Measurements from ENCODE around the gene YPEL4. TPM values are rescaled to one million over a fixed set of nuclear protein-coding genes. Genes with fewer than 3 reads are reported as not detected.
A peak's percentile ranks its signal among the peaks of the same experiment; 100 is the strongest.

Gene YPEL4
- total and polyA plus RNA-seq, 4 experiments from 2014 or later: 0.23 to 12.6 (median 11.8) TPM; not detected in 1

DNA sequence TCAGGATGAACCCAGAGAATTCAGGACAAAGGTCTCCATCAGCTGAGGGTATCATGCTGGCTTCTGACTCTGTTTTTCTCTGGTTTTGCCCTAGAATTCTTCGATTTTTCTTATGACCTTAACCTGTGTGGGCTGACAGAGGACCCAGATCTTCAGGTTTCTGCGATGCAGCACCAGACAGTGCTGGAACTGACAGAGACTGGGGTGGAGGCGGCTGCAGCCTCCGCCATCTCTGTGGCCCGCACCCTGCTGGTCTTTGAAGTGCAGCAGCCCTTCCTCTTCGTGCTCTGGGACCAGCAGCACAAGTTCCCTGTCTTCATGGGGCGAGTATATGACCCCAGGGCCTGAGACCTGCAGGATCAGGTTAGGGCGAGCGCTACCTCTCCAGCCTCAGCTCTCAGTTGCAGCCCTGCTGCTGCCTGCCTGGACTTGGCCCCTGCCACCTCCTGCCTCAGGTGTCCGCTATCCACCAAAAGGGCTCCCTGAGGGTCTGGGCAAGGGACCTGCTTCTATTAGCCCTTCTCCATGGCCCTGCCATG lies 35.4 kb downstream of the YPEL4 start:
- Mint-ChIP-seq H3K36me3 (no peaks in the 10 kb centered on the region), H3K27ac (no peak overlapping the region), H3K27me3 (peaks cover 7 to 16% of the 10 kb centered on the region in 2 donors), H3K4me3 (no peak overlapping the region), H3K4me1 (no peaks in the 10 kb centered on the region), H3K9me3 (peaks cover 0 to 9% (median 3%) of the 10 kb centered on the region in 8 donors)
- ChIA-PET POLR2A (ENCODE audit: partially characterized antibody) (no interaction called here), CTCF (ENCODE audit: partially characterized antibody) (interaction anchor here (1.4 kb wide), 1 partner anchor 8 kb away, joined by 3 read pairs; no protein-coding TSS in a partner anchor)
- Histone ChIP-seq H3K9me3 (ENCODE audit: control insufficient read depth in 1 of 2, low read length in 2 of 2) (no peaks in the 10 kb centered on the region), H3K27me3 (ENCODE audit: insufficient read depth, low read length) (no peaks in the 10 kb centered on the region), H3K36me3 (ENCODE audit: insufficient read depth, low read length) (no peaks in the 10 kb centered on the region), H3K4me1 (ENCODE audit: insufficient read depth, low read length) (no peaks in the 10 kb centered on the region), H3K4me3 (ENCODE audit: low read length in 2 of 2) (no peak overlapping the region), H3K27ac (ENCODE audit: low read depth, low read length) (no peak overlapping the region)
- DNase-seq: no peak
- intact Hi-C loops (cut with micrococcal nuclease): no loop called here

DNA sequence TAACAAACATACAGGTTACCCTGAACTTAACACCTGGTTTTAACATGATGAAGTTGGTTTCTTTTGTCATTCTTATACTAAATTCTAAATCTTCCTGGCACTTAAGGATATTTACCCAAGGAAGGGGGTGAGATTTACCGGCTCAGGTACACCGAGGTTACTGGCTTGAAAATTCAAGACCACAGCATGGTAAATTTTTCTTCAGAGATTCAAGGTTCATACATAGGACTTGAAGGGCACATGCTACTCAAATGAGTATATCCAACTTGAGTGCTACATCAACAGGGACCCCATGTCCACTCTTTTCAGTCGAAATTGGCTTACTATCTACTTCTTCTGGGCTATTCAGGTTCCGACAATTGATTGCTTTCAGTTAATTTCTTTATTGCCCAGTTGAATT lies 39.5 kb downstream of the YPEL4 start:
- H3K27ac Mint-ChIP-seq: no peak overlapping the region
- no peaks in the 10 kb centered on the region for H3K9me3 Mint-ChIP-seq
- Histone ChIP-seq H3K4me3 (ENCODE audit: low read length in 2 of 2) (no peak overlapping the region), H3K27me3 (ENCODE audit: insufficient read depth, low read length) (no peaks in the 10 kb centered on the region), H3K27ac (ENCODE audit: low read depth, low read length) (no peak overlapping the region), H3K4me1 (ENCODE audit: insufficient read depth, low read length) (no peaks in the 10 kb centered on the region), H3K36me3 (ENCODE audit: insufficient read depth, low read length) (no peaks in the 10 kb centered on the region), H3K9me3 (ENCODE audit: control insufficient read depth in 1 of 2, low read length in 2 of 2) (no peaks in the 10 kb centered on the region)
- intact Hi-C loops (cut with micrococcal nuclease): no loop called here
- ChIA-PET CTCF (ENCODE audit: partially characterized antibody) (interaction anchor here (0.8 to 1.1 kb wide), 2 partner anchors 31 to 117 kb away, joined by 3 to 6 read pairs; no protein-coding TSS in a partner anchor), POLR2A (ENCODE audit: partially characterized antibody) (no interaction called here)
- H3K4me3 Mint-ChIP-seq: no peak overlapping the region
- no peaks in the 10 kb centered on the region for H3K36me3 Mint-ChIP-seq
- no peak for DNase-seq
- H3K27me3 Mint-ChIP-seq: peaks cover 7 to 13% of the 10 kb centered on the region in 2 donors
- H3K4me1 Mint-ChIP-seq: no peaks in the 10 kb centered on the region

DNA sequence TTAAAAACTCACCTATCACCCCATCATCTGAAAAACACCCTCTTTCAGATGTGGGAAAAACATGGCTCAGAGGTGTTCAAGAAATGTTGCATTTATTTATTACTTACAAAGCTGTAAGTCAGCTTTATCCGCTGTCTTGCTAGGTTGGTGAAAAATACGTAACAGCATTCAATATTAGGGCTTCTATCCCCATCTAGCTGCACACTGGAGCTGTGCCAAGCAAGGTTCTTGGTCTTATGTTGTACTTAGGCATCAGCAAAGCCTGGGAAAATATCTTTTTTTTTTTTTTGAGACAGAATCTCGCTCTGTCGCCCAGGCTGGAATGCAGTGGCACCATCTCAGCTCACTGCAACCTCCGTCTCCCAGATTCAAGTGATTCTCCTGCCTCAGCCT lies 44.7 kb downstream of the YPEL4 start:
- Histone ChIP-seq H3K36me3 (ENCODE audit: insufficient read depth, low read length) (no peaks in the 10 kb centered on the region), H3K27me3 (ENCODE audit: insufficient read depth, low read length) (no peaks in the 10 kb centered on the region), H3K4me1 (ENCODE audit: insufficient read depth, low read length) (no peaks in the 10 kb centered on the region), H3K4me3 (ENCODE audit: low read length in 2 of 2) (no peak overlapping the region), H3K9me3 (ENCODE audit: control insufficient read depth in 1 of 2, low read length in 2 of 2) (no peaks in the 10 kb centered on the region), H3K27ac (ENCODE audit: low read depth, low read length) (no peak overlapping the region)
- ChIA-PET CTCF (ENCODE audit: partially characterized antibody) (interaction anchor here (0.8 to 1.3 kb wide), 3 partner anchors 23 to 37 kb away, joined by 3 to 6 read pairs (median 3); partner anchors contain the start of gene UBE2L6), POLR2A (ENCODE audit: partially characterized antibody) (no interaction called here)
- no peaks in the 10 kb centered on the region for H3K36me3 Mint-ChIP-seq
- no peak overlapping the region for H3K4me3 Mint-ChIP-seq
- H3K27ac Mint-ChIP-seq: no peak overlapping the region
- H3K9me3 Mint-ChIP-seq: no peaks in the 10 kb centered on the region
- no peaks in the 10 kb centered on the region for H3K4me1 Mint-ChIP-seq
- peaks cover 11% of the 10 kb centered on the region in 2 donors for H3K27me3 Mint-ChIP-seq
- intact Hi-C loops (cut with micrococcal nuclease): no loop called here
- DNase-seq: no peak

DNA sequence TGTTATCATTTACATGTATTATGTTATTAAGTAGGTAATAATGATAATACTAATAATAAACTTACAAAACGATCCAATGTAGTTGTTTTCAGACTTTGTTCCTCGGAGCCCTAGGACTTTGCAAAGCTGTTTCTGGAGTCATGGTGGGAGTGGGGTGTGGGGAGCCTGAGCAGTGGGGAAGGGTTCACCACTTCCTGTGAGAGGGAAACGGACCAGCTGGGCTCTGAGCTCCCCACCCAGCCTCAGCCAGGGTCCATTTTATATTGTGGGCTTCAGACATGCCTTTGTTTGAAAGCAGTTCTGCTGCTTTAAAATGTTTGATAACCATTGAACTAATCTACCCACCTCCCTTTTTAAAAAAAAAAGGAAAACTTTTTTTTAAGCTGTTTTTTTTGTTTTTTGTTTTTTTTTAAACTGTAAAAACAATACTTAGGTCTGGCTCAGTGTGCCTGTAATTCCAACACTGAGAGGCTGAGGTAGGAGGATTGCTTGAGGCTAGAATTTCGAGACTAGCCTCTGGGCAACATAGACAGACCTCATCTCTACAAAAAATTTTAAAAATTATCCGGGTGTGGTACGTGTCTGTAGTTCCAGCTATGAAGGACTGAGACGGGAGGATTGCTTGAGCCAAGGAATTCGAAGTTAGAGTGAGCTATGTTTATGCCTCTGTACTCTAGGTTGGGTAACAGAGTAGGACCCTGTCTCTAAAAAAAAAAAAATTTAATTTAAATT lies 45.2 kb downstream of the YPEL4 start:
- POLR2A ChIA-PET (ENCODE audit: partially characterized antibody): interaction anchor here (1.1 kb wide), 1 partner anchor 36 kb away, joined by 5 read pairs; the partner anchor contains the start of gene UBE2L6
- peaks cover 12 to 16% of the 10 kb centered on the region in 2 donors for H3K27me3 Mint-ChIP-seq
- no peak for DNase-seq

DNA sequence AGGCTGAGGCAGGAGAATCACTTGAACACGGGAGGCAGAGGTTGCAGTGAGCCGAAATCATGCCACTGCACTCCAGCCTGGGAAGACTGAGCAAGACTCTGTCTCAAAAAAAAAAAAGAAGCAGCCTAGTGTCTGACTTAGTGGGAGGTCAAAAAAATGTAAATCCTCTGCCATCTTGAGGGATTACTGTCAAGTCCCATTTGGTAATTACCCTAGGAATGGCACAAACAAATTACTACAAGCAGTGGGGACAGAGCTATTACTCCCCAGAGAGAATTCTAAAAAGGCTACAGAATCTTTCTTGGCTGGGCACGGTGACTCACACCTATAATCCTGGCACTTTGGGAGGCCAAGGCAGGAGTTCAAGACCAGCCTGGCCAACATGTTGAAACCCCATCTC lies 48.4 kb downstream of the YPEL4 start:
- no peak overlapping the region for H3K4me3 ChIP-seq (ENCODE audit: low read length in 2 of 2)
- intact Hi-C loops (cut with micrococcal nuclease): no loop called here
- Mint-ChIP-seq H3K4me3 (no peak overlapping the region), H3K27ac (no peak overlapping the region), H3K9me3 (no peaks in the 10 kb centered on the region), H3K27me3 (peaks cover 26 to 28% of the 10 kb centered on the region in 2 donors), H3K4me1 (no peaks in the 10 kb centered on the region), H3K36me3 (no peaks in the 10 kb centered on the region)
- H3K27ac ChIP-seq (ENCODE audit: low read depth, low read length): no peak overlapping the region
- H3K4me1 ChIP-seq (ENCODE audit: insufficient read depth, low read length): no peaks in the 10 kb centered on the region
- H3K36me3 ChIP-seq (ENCODE audit: insufficient read depth, low read length): no peaks in the 10 kb centered on the region
- no peaks in the 10 kb centered on the region for H3K9me3 ChIP-seq (ENCODE audit: control insufficient read depth in 1 of 2, low read length in 2 of 2)
- no peak for DNase-seq
- ChIA-PET CTCF (ENCODE audit: partially characterized antibody) (interaction anchor here (0.7 kb wide), 1 partner anchor 905 kb away, joined by 3 read pairs; no protein-coding TSS in a partner anchor), POLR2A (ENCODE audit: partially characterized antibody) (no interaction called here)
- peaks cover 11% of the 10 kb centered on the region for H3K27me3 ChIP-seq (ENCODE audit: insufficient read depth, low read length)

More for the DNA sequence above, 45.2 kb downstream of the YPEL4 start:
- no peaks in the 10 kb centered on the region for H3K36me3 Mint-ChIP-seq
- no peaks in the 10 kb centered on the region for H3K36me3 ChIP-seq (ENCODE audit: insufficient read depth, low read length)
- H3K4me1 Mint-ChIP-seq: no peaks in the 10 kb centered on the region
- H3K4me3 Mint-ChIP-seq: no peak overlapping the region
- no peaks in the 10 kb centered on the region for H3K9me3 Mint-ChIP-seq
- CTCF ChIA-PET (ENCODE audit: partially characterized antibody): interaction anchor here (0.8 to 1.3 kb wide), 3 partner anchors 22 to 37 kb away, joined by 3 to 6 read pairs (median 3); partner anchors contain the start of gene UBE2L6
- intact Hi-C loops (cut with micrococcal nuclease): no loop called here
- H3K4me1 ChIP-seq (ENCODE audit: insufficient read depth, low read length): no peaks in the 10 kb centered on the region
- no peak overlapping the region for H3K27ac ChIP-seq (ENCODE audit: low read depth, low read length)
- H3K4me3 ChIP-seq (ENCODE audit: low read length in 2 of 2): no peak overlapping the region
- peaks cover 6% of the 10 kb centered on the region for H3K27me3 ChIP-seq (ENCODE audit: insufficient read depth, low read length)
- H3K9me3 ChIP-seq (ENCODE audit: control insufficient read depth in 1 of 2, low read length in 2 of 2): no peaks in the 10 kb centered on the region
- H3K27ac Mint-ChIP-seq: peak overlapping the region in 1 of 7 donors; percentile 75

DNA sequence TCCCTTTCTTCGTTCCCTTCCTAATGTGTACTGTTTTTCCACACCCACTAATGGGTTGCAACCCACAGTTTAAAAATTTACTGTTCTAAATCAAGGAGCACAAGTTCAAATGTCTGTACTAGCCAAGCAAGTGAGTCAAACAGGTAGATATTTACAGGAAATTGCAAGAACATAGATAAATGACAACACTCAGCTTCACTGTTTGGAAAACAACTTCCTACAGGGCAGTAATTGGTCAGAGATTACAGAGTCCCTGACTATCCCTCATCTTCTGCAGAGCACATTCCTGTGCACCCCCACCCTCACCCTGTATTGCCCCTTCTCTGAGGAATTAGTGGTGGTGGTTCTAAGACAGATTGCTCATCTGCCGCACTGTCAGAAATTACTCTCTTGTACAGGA lies 50.3 kb downstream of the YPEL4 start:
- ChIA-PET CTCF (ENCODE audit: partially characterized antibody) (interaction anchor here (1.2 kb wide), 1 partner anchor 105 kb away, joined by 3 read pairs; no protein-coding TSS in a partner anchor), POLR2A (ENCODE audit: partially characterized antibody) (no interaction called here)
- intact Hi-C loops (cut with micrococcal nuclease): no loop called here
- Histone ChIP-seq H3K27me3 (ENCODE audit: insufficient read depth, low read length) (peaks cover 11% of the 10 kb centered on the region), H3K27ac (ENCODE audit: low read depth, low read length) (no peak overlapping the region), H3K4me1 (ENCODE audit: insufficient read depth, low read length) (no peaks in the 10 kb centered on the region), H3K9me3 (ENCODE audit: control insufficient read depth in 1 of 2, low read length in 2 of 2) (no peaks in the 10 kb centered on the region), H3K36me3 (ENCODE audit: insufficient read depth, low read length) (no peaks in the 10 kb centered on the region), H3K4me3 (ENCODE audit: low read length in 2 of 2) (no peak overlapping the region)
- Mint-ChIP-seq H3K27ac (no peak overlapping the region), H3K27me3 (peaks cover 25 to 36% of the 10 kb centered on the region in 2 donors), H3K4me1 (no peaks in the 10 kb centered on the region), H3K9me3 (no peaks in the 10 kb centered on the region), H3K4me3 (no peak overlapping the region), H3K36me3 (no peaks in the 10 kb centered on the region)
- DNase-seq: no peak

DNA sequence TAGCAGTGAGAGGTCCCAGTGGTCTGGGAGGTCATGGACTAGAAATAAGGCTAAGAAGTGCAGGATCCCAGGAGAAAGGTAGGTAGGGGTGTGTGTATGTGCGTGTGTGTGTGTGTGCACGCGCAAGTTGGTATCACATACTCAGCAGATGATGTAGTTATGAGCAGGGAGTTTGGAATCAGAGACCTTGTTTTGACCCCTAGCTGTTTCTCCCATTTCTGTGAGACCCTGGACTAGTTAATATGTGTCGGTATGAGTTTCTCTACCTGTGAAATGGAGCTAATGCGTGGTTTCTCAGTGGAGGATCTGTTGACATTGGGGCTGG lies 50.9 kb downstream of the YPEL4 start:
- intact Hi-C loops (cut with micrococcal nuclease): no loop called here
- POLR2A ChIA-PET (ENCODE audit: partially characterized antibody): no interaction called here

More for the DNA sequence above, 50.9 kb downstream of the YPEL4 start:
- no peak for DNase-seq
- Histone ChIP-seq H3K9me3 (ENCODE audit: control insufficient read depth in 1 of 2, low read length in 2 of 2) (no peaks in the 10 kb centered on the region), H3K4me1 (ENCODE audit: insufficient read depth, low read length) (no peaks in the 10 kb centered on the region), H3K27me3 (ENCODE audit: insufficient read depth, low read length) (peaks cover 11% of the 10 kb centered on the region), H3K4me3 (ENCODE audit: low read length in 2 of 2) (no peak overlapping the region), H3K27ac (ENCODE audit: low read depth, low read length) (no peak overlapping the region), H3K36me3 (ENCODE audit: insufficient read depth, low read length) (no peaks in the 10 kb centered on the region)
- Mint-ChIP-seq H3K9me3 (no peaks in the 10 kb centered on the region), H3K27me3 (peaks cover 28 to 36% of the 10 kb centered on the region in 2 donors), H3K4me3 (no peak overlapping the region), H3K4me1 (no peaks in the 10 kb centered on the region), H3K27ac (no peak overlapping the region), H3K36me3 (no peaks in the 10 kb centered on the region)
- CTCF ChIA-PET (ENCODE audit: partially characterized antibody): interaction anchor here (1.2 kb wide), 1 partner anchor 105 kb away, joined by 3 read pairs; no protein-coding TSS in a partner anchor

Measured in CD4-positive, alpha-beta memory T cell (primary cell).